ENCODE results near the gene AP4S1.
A peak's percentile ranks its signal among the peaks of the same experiment; 100 is the strongest.
"Not testable (repeated sequence)": the region's sequence is repeated elsewhere in the genome, so short reads cannot be mapped to it uniquely, and the experiment has no call there.

Gene AP4S1

GRCh38 chr14:31025367-31026076 is at the start of gene AP4S1:
Gene AP4S1, plus strand, starts transcription at chr14:31025649. Its CDS starts 40,548 bp downstream, at chr14:31066197.
- DNase-seq (ENCODE audit: low spot score in 2 of 2) = peak; percentile 39 to 68
- H3K9me3 ChIP-seq = no peaks in the 10 kb centered on the region
- in situ Hi-C loops (cut with MboI; ENCODE audit: low sequenced_read_pairs) = no loop called here
- peaks cover 9% of the 10 kb centered on the region for H3K4me1 ChIP-seq
- H3K36me3 ChIP-seq (replicated peaks) = peaks cover 11% of the 10 kb centered on the region
- H3K4me3 ChIP-seq = peak within 1 kb of the TSS; percentile 89
- H3K27me3 ChIP-seq (ENCODE audit: low read depth) = no peaks in the 10 kb centered on the region

GRCh38 chr14:30977752-30978151 is 47.7 kb upstream of the AP4S1 start:
- Histone ChIP-seq H3K4me3 (no peak overlapping the region), H3K4me1 (peaks cover 11% of the 10 kb centered on the region)
- in situ Hi-C loops (cut with MboI; ENCODE audit: low sequenced_read_pairs) = no loop called here

GRCh38 chr14:30980106-30980704 is 45.2 kb upstream of the AP4S1 start:
- H3K4me3 ChIP-seq; H3K4me1 ChIP-seq; H3K36me3 ChIP-seq (replicated peaks); H3K9me3 ChIP-seq; H3K27me3 ChIP-seq (ENCODE audit: low read depth): not testable (repeated sequence)
- peak; percentile 58 to 72 for DNase-seq (ENCODE audit: low spot score in 2 of 2)
- in situ Hi-C loops (cut with MboI; ENCODE audit: low sequenced_read_pairs) = loop anchor here (5.0 to 10.0 kb wide), 2 partner anchors 105 to 377 kb away; no protein-coding TSS in a partner anchor

More at GRCh38 chr14:30977752-30978151, 47.7 kb upstream of the AP4S1 start:
- Histone ChIP-seq H3K36me3 (replicated peaks) (no peaks in the 10 kb centered on the region), H3K9me3 (no peaks in the 10 kb centered on the region), H3K27me3 (ENCODE audit: low read depth) (no peaks in the 10 kb centered on the region)
- DNase-seq (ENCODE audit: low spot score in 2 of 2) = no peak

DNA sequence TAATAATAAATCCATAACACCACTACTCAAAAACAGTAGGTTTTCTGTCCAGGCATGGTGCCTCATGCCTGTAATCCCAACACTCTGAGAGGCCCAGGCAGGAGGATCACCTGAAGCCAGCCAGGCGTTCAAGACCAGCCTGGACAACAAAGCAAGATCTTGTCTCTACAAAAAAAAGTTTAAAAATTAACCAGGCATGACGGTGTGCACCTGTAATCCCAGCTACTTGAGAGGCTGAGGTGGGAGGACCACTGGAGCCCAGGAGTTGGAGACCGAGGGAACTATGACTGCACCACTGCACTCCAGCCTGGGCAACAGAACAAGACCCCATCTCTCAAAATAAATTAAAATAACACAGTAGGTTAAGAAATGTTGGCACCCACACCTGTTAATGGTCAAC is 44.5 kb upstream of the AP4S1 start:
- no peak overlapping the region for H3K4me3 ChIP-seq
- no peaks in the 10 kb centered on the region for H3K36me3 ChIP-seq (replicated peaks)
- H3K9me3 ChIP-seq = no peaks in the 10 kb centered on the region
- H3K27me3 ChIP-seq (ENCODE audit: low read depth) = no peaks in the 10 kb centered on the region
- H3K4me1 ChIP-seq = peaks cover 2% of the 10 kb centered on the region
- in situ Hi-C loops (cut with MboI; ENCODE audit: low sequenced_read_pairs) = loop anchor here (5.0 to 10.0 kb wide), 2 partner anchors 104 to 376 kb away; no protein-coding TSS in a partner anchor
- DNase-seq (ENCODE audit: low spot score in 2 of 2) = no peak

DNA sequence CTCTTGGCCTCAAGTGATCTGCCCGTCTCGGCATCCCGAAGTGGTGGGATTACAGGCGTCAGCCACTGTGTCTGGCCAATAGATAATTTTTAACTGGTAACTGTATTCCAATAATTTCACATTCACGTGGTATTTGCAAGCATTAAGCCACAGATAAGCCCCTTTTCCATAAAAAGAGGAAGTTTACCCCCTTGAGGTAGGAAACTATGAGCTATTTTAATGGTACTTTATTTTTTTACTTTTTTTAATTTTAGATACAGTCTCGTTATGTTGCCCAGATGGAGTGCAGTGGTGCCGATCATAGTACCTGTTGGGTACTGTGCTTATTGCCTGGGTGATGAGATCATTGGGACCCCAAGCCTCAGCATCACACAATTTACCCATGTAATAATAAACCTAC is 42.9 kb upstream of the AP4S1 start:
- Histone ChIP-seq H3K36me3 (replicated peaks) (no peaks in the 10 kb centered on the region), H3K4me1 (peaks cover 2% of the 10 kb centered on the region; the same call in 1 of the 2 replicates), H3K4me3 (no peak overlapping the region), H3K9me3 (no peaks in the 10 kb centered on the region), H3K27me3 (ENCODE audit: low read depth) (no peaks in the 10 kb centered on the region)
- in situ Hi-C loops (cut with MboI; ENCODE audit: low sequenced_read_pairs) = loop anchor here (5.0 to 10.0 kb wide), 2 partner anchors 102 to 375 kb away; no protein-coding TSS in a partner anchor
- no peak for DNase-seq (ENCODE audit: low spot score in 2 of 2)

DNA sequence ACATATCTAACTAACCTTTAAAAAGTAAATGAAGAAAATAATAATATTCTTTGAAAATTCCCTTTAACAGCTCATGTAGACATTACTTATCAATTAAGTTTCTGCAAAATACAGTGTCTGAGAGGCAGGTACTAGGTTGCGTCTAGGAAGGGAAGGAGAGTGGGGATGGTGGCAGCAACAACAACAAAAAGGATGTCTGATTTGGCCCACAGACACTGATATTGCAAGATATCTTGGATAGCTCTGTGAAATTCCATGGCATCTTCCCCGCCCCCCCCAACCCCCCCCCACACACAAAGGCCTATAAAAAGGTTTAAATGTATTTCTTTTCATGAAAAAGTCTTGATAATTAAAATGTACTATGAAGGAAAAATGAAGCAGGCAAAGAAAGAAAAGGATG is 41.6 kb upstream of the AP4S1 start:
- no peak for DNase-seq (ENCODE audit: low spot score in 2 of 2)
- Histone ChIP-seq H3K4me3 (no peak overlapping the region), H3K27me3 (ENCODE audit: low read depth) (no peaks in the 10 kb centered on the region), H3K9me3 (no peaks in the 10 kb centered on the region), H3K4me1 (peaks cover 7% of the 10 kb centered on the region), H3K36me3 (replicated peaks) (no peaks in the 10 kb centered on the region)
- in situ Hi-C loops (cut with MboI; ENCODE audit: low sequenced_read_pairs) = loop anchor here (5.0 to 10.0 kb wide), 2 partner anchors 101 to 373 kb away; no protein-coding TSS in a partner anchor

- peaks cover 7% of the 10 kb centered on the region for H3K4me1 ChIP-seq
- H3K4me3 ChIP-seq = no peak overlapping the region
- DNase-seq (ENCODE audit: low spot score in 2 of 2) = no peak
- no peaks in the 10 kb centered on the region for H3K27me3 ChIP-seq (ENCODE audit: low read depth)
- in situ Hi-C loops (cut with MboI; ENCODE audit: low sequenced_read_pairs) = loop anchor here (10.0 kb wide), 1 partner anchor 99 kb away; no protein-coding TSS in a partner anchor
- no peaks in the 10 kb centered on the region for H3K36me3 ChIP-seq (replicated peaks)
- H3K9me3 ChIP-seq = no peaks in the 10 kb centered on the region
Measured at GRCh38 chr14:30985796-30986195, 39.7 kb upstream of the AP4S1 start.

DNA sequence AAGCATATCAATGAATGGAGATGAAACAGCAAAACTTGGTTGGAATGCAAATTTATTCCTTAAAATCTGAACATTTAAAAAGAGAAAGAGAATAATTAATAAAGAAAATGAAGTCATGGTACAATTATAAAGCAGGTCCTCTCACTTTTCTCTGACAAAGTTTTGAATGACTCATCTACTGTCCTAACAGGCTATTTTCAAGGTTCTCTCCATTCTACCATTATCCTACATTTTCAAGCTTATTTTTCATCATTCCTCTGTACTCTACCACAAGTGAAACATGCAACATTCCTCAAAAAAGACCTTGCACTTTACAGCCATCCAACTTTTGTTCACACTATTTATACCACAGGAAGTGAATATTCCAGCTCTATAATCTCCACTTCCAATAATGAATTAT is 36.9 kb upstream of the AP4S1 start:
- in situ Hi-C loops (cut with MboI; ENCODE audit: low sequenced_read_pairs) = loop anchor here (10.0 kb wide), 1 partner anchor 96 kb away; no protein-coding TSS in a partner anchor
- no peaks in the 10 kb centered on the region for H3K9me3 ChIP-seq
- H3K36me3 ChIP-seq (replicated peaks) = no peaks in the 10 kb centered on the region
- H3K27me3 ChIP-seq (ENCODE audit: low read depth) = no peaks in the 10 kb centered on the region
- H3K4me1 ChIP-seq = peaks cover 7% of the 10 kb centered on the region
- H3K4me3 ChIP-seq = no peak overlapping the region
- no peak for DNase-seq (ENCODE audit: low spot score in 2 of 2)

- no peak for DNase-seq (ENCODE audit: low spot score in 2 of 2)
- H3K9me3 ChIP-seq = no peaks in the 10 kb centered on the region
- peaks cover 18% of the 10 kb centered on the region for H3K4me1 ChIP-seq
- H3K4me3 ChIP-seq = no peak overlapping the region
- no peaks in the 10 kb centered on the region for H3K36me3 ChIP-seq (replicated peaks)
- in situ Hi-C loops (cut with MboI; ENCODE audit: low sequenced_read_pairs) = no loop called here
- no peaks in the 10 kb centered on the region for H3K27me3 ChIP-seq (ENCODE audit: low read depth)
Measured at GRCh38 chr14:30990770-30991169, 34.7 kb upstream of the AP4S1 start.

GRCh38 chr14:30991408-30991807 is 34.0 kb upstream of the AP4S1 start:
- Histone ChIP-seq H3K4me3 (no peak overlapping the region), H3K9me3 (no peaks in the 10 kb centered on the region), H3K36me3 (replicated peaks) (no peaks in the 10 kb centered on the region), H3K27me3 (ENCODE audit: low read depth) (no peaks in the 10 kb centered on the region), H3K4me1 (peaks cover 24% of the 10 kb centered on the region)
- no peak for DNase-seq (ENCODE audit: low spot score in 2 of 2)
- in situ Hi-C loops (cut with MboI; ENCODE audit: low sequenced_read_pairs) = no loop called here

DNA sequence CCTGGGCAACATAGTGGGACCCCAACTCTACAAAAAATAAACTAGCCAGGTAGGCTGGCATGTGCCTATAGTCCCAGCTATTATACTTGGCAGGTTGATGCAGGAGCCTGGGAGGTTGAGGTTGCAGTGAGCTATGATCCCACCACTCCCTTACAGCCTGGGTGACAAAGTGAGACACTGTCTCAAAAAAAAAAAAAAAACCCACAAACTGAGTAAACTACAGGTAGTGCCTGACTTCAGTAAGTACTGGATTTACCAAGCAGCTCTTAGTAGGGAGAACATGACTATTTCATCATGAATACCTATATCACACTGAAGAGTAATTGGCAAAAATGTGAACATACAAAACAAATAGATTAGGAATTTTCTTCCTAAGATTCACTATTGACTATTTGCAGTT is 32.4 kb upstream of the AP4S1 start:
- H3K36me3 ChIP-seq (replicated peaks) = no peaks in the 10 kb centered on the region
- H3K4me3 ChIP-seq = no peak overlapping the region
- H3K4me1 ChIP-seq = peaks cover 38% of the 10 kb centered on the region
- in situ Hi-C loops (cut with MboI; ENCODE audit: low sequenced_read_pairs) = no loop called here
- H3K27me3 ChIP-seq (ENCODE audit: low read depth) = no peaks in the 10 kb centered on the region
- DNase-seq (ENCODE audit: low spot score in 2 of 2) = no peak
- H3K9me3 ChIP-seq = peaks cover 7% of the 10 kb centered on the region

GRCh38 chr14:30994681-30995620 is 30.5 kb upstream of the AP4S1 start:
- in situ Hi-C loops (cut with MboI; ENCODE audit: low sequenced_read_pairs) = no loop called here
- peak in 1 of 2 experiments; percentile 69 for DNase-seq (ENCODE audit: low spot score in 2 of 2)
- H3K9me3 ChIP-seq = peaks cover 20% of the 10 kb centered on the region
- no peak overlapping the region for H3K4me3 ChIP-seq
- no peaks in the 10 kb centered on the region for H3K36me3 ChIP-seq (replicated peaks)
- H3K4me1 ChIP-seq = peaks cover 34% of the 10 kb centered on the region
- H3K27me3 ChIP-seq (ENCODE audit: low read depth) = no peaks in the 10 kb centered on the region

DNA sequence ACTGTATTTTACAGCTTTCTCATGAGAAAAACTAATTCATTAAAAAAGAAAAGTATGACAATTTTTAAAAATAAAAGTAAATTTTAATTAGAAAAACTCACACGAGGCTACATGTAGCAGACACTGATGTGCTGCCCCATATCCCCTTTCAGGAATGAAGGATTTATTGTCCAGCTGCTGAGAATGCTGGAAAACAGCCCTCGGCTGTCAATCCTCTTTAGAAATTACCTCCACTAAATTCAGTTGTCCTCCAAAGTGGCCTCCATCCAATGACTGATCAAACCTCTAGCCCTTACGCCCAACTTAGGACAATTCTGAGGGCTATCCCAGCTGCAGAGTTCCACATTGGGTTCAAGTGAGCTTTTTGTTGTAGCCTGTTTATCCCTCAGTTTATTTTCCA is 29.8 kb upstream of the AP4S1 start:
- H3K9me3 ChIP-seq = peaks cover 20% of the 10 kb centered on the region
- peak; percentile 32 to 40 for DNase-seq (ENCODE audit: low spot score in 2 of 2)
- H3K4me3 ChIP-seq = no peak overlapping the region
- in situ Hi-C loops (cut with MboI; ENCODE audit: low sequenced_read_pairs) = no loop called here
- H3K36me3 ChIP-seq (replicated peaks) = no peaks in the 10 kb centered on the region
- no peaks in the 10 kb centered on the region for H3K27me3 ChIP-seq (ENCODE audit: low read depth)
- peaks cover 41% of the 10 kb centered on the region for H3K4me1 ChIP-seq

Measured in HAP-1 (cell line).